LNCaP clone FGC (cell line): Measurements from ENCODE around the gene FZR1.

Experiments used
- DNase-seq: peaks from one replicate; pipeline ENCODE4 v3.0.0-alpha.2; 2011; ENCODE audit warnings: low read depth
- H3K4me3 ChIP-seq: 2 replicates; pipeline ENCODE4 v1.5.1; 2011; ENCODE audit warnings: mild to moderate bottlenecking, low read depth, low read length, control low read depth
- TF ChIP-seq, protein P1 (sequence below): IDR thresholded peaks from 2 replicates; pipeline ENCODE4 v1.5.1; 2012; ENCODE audit warnings: mild to moderate bottlenecking; ENCODE audit not compliant: control insufficient read depth, insufficient read depth; ENCODE audit errors: extremely low read depth

FZR1 gene

DNA sequence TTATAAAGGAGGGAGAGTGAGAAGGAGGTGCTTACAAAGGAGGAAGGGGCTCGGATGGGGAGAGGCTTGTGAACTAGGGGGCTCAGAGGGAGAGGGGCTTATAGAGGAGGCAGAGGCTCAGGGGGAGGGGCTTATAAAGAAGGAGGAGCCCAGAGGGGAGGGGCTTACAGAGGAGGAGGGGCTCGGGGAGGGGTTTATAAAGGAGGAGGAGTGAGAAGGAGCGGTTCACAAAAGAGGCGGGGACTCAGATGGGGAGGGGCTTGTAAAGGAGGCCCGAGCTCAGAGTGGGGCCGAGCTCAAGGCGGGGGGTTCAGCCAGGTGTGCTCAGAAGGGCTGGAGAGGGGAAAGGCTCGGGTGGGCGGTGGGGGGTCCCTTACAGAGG lies 26.3 kb upstream of the FZR1 start:
- H3K4me3 ChIP-seq = no peak overlapping the region
- no peak for DNase-seq
- TF ChIP-seq, protein P1, sequence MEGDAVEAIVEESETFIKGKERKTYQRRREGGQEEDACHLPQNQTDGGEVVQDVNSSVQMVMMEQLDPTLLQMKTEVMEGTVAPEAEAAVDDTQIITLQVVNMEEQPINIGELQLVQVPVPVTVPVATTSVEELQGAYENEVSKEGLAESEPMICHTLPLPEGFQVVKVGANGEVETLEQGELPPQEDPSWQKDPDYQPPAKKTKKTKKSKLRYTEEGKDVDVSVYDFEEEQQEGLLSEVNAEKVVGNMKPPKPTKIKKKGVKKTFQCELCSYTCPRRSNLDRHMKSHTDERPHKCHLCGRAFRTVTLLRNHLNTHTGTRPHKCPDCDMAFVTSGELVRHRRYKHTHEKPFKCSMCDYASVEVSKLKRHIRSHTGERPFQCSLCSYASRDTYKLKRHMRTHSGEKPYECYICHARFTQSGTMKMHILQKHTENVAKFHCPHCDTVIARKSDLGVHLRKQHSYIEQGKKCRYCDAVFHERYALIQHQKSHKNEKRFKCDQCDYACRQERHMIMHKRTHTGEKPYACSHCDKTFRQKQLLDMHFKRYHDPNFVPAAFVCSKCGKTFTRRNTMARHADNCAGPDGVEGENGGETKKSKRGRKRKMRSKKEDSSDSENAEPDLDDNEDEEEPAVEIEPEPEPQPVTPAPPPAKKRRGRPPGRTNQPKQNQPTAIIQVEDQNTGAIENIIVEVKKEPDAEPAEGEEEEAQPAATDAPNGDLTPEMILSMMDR = no peak

DNA sequence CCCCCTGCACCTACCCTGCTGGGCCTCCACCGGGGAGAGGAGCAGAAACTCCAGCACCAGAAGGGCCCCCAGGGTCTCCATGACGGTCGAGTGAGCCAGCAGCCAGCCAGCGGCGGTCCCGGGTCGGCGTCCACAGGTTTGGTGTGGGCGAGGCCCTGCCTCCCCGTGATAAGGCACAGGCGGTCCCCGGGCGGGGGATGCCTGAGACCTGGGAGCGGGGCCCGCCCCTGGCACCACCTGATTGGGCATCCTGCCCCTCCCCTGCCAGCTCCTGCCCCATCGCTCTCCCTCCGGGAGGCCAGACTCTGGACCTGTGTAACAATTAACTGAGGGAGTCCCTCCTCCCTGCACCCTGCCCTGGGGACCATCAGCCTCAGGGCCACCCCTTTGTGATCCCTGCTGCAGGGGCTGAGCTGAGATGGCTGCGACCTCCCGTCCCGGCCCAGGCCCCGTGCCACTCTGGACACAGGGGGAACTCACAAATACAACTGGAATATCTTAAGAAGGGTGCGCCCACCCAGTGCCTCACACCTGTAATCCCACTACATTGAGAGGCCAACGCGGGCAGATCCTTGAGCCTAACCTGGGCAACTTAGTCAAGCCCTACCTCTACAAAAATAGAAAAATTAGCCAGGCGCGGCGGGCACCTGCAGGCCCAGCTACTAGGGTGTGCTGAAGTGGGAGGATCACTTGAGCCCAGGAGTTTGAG lies 25.6 kb upstream of the FZR1 start, which contains the start of gene SMIM24:
SMIM24 (minus strand) TSS at position 143 of the 709 bp plus-strand sequence; CDS start at position 81, 62 bp downstream.
- no peak within 1 kb of the TSS for H3K4me3 ChIP-seq
- TF ChIP-seq, protein P1 = no peak
- no peak for DNase-seq

DNA sequence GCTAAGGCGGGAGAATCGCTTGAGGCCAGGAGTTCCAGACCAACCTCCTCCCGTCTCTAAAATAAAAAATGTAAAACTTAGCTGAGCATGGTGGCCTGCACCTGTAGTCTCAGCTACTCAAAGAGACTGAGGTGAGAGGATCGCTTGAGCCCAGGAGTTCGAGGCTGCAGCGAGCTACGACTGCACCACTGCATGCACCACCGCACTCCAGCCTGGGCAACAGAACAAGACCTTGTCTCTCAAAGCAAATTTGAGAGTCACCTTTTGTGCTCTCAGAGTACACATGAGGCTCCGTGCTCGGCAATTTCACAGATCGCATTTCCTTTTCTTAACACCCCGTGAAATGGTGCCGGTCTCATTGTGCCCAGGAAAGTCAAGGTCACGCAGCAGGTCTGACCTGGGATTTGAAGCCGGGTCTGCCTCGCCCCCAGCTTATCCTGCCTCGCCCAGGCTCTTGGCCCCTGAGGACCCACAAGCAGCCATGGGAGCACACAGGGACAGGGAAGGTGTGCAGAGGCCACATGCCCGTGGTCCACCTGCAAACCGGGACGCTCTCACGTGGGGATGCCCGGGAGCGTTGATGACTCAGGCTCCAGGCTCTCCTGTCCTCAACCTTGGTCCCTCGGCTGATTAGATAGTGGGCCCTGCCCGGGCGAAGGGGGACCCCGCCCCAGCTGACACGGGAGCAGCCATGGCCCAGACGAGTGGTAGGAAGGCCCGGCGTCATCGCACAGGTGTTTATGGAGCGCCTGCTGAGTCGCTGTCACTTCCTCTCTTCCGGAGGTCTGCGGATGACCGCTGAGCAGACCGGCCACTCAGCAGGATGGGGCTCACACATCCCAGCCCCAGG lies 24.6 kb upstream of the FZR1 start:
- no peak overlapping the region for H3K4me3 ChIP-seq
- no peak for DNase-seq
- TF ChIP-seq, protein P1 = no peak

DNA sequence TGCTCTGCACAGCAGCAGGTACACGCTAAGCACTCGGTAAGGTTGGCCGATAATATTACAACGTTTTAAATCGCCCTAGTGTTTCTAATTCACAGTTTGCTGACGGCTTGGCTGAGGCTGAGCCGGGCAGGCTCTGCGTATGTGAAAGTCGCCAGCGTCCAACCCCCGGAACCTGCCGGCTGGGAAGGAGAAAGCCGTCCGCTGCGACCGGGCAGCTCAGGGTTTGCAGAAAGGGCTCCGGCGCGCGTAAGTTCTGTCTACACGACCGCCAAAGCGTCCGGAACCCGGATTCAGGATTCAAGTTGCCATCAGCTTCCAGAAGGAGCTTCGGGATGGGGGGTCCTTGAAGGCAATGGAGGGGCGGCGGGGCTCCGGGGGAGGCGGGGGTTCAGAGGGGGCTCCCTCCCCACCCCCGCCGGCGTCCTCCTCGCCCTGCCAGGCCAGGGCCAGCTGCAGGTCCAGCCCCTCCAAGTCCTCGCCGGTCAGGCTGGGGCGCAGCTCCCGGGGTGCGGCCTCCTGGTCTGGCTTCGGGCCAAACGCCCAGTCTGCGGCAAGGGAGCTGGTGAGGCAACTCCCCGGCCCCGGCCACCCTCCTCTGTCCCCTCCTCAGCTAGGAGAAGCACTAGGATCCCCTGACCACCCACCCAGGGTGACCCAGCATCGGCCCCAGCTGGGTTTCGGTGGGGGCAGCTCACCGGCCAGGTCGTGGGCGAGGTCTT lies 23.4 kb upstream of the FZR1 start:
- TF ChIP-seq, protein P1 = no peak
- no peak for DNase-seq
- H3K4me3 ChIP-seq = no peak overlapping the region

DNA sequence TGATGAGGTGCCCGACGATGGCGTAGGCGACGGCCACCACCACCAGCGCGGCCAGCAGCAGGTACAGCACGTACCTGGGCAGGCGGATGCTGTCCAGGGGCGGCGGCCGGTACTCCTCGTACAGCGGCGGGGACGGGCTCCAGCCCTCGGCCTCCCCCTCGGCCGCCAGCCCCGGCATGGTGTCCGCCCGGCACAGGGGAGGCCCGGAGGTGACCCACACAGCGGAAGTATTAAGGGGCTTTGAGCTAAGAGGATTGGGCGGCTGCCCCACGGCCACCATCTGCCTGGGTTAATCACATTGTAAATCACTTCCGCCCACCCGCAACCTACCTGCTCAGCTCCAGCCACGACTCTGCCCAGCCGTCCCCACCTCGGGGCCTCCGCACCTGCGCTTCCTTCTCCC lies 22.9 kb upstream of the FZR1 start, which contains the start of gene SMIM44:
SMIM44 (minus strand) TSS at position 216 of the 403 bp plus-strand sequence; CDS start at position 178, 38 bp downstream.
- TF ChIP-seq, protein P1 = no peak
- no peak within 1 kb of the TSS for H3K4me3 ChIP-seq
- DNase-seq = no peak

DNA sequence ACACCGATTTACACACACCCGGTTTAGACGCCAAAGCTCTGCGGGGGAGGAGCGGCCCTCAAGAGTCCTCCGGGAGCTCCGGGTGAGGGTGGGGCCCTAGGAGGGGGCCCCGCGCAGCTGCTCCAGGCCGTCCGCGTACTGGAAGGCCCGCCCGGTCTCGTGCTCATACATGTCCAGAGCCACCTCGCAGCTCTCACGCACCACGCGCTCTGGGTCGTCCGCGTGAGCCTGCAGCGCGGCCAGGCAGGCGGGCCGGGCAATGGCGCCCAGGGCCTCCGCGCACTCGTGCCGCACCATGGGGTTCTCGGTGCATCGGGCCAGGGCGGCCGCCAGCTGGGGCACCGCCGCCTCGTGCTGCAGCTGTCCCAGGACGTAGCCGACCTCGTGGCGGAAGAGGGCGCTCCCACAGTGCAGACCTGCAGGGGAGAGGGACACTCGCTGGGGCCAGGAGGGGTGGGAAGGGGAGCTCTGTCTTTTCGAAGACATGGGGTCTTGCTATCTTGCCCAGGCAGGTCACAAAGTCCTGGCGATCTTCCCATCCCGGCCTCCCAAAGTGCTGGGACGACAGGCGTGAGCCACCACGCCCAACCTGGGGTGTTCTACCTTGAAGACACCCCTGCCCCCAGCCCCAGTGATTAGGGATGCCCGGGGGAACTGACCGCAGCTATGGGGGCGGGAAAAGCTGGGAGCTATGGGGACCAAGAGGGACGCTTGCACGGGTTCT lies 14.6 kb upstream of the FZR1 start:
- no peak for DNase-seq
- H3K4me3 ChIP-seq = no peak overlapping the region
- TF ChIP-seq, protein P1 = no peak
